Measurements from ENCODE around the gene CPLANE2. TPM values are rescaled to one million over a fixed set of nuclear protein-coding genes. Genes with fewer than 3 reads are reported as not detected.

Gene CPLANE2
- total and polyA plus RNA-seq, 7 donors, result 1.0 to 7.4 (median 4.5) TPM

- no peak for ATAC-seq
- 52 to 55% (median 54%) methylated on average over 6 of the region's 6 CpGs for WGBS, 3 donors
- Histone ChIP-seq H3K4me3 (no peak overlapping the region), H3K27ac (no peak overlapping the region), H3K4me1 (no peaks in the 10 kb centered on the region), H3K36me3 (ENCODE audit: insufficient read depth in 1 of 2, low read depth in 1 of 2) (no peaks in the 10 kb centered on the region), H3K9me3 (no peaks in the 10 kb centered on the region), H3K27me3 (ENCODE audit: insufficient read depth in 3 of 3, low read length in 2 of 3) (peaks cover 0 to 10% (median 9%) of the 10 kb centered on the region in 3 donors)
- DNase-seq, result no peak
- intact Hi-C loops (cut with DNase I), result no loop called here
- TF ChIP-seq CTCF (IDR thresholded peaks at IDR 0.05), result no peak
Measured at GRCh38 chr1:16191916-16192546, 45.0 kb downstream of the CPLANE2 start.

- TF ChIP-seq CTCF (IDR thresholded peaks at IDR 0.05), result no peak
- no peak overlapping the region for H3K4me3 ChIP-seq
- ATAC-seq (no peak), DNase-seq (no peak)
- no peaks in the 10 kb centered on the region for H3K9me3 ChIP-seq
- H3K27me3 ChIP-seq (ENCODE audit: insufficient read depth in 3 of 3, low read length in 2 of 3), result peaks cover 0 to 10% (median 9%) of the 10 kb centered on the region in 3 donors
- intact Hi-C loops (cut with DNase I), result no loop called here
- WGBS, 3 donors, result 64 to 87% (median 76%) methylated on average over 1 of the region's 1 CpG
- no peaks in the 10 kb centered on the region for H3K36me3 ChIP-seq (ENCODE audit: insufficient read depth in 1 of 2, low read depth in 1 of 2)
- H3K4me1 ChIP-seq, result no peaks in the 10 kb centered on the region
- no peak overlapping the region for H3K27ac ChIP-seq
Measured at GRCh38 chr1:16191309-16191708, 45.7 kb downstream of the CPLANE2 start.

- DNase-seq, result no peak
- peaks cover 0 to 10% (median 9%) of the 10 kb centered on the region in 3 donors for H3K27me3 ChIP-seq (ENCODE audit: insufficient read depth in 3 of 3, low read length in 2 of 3)
- WGBS, 3 donors, result 15 to 35% (median 23%) methylated on average over 9 of the region's 9 CpGs
- peak in 3 of 4 donors; percentile 15 to 21 (median 17) for ATAC-seq
- H3K4me1 ChIP-seq, result no peaks in the 10 kb centered on the region
- H3K4me3 ChIP-seq, result no peak overlapping the region
- no peak overlapping the region for H3K27ac ChIP-seq
- no peaks in the 10 kb centered on the region for H3K9me3 ChIP-seq
- intact Hi-C loops (cut with DNase I), result loop anchor here in 1 of 2 donors (2.0 kb wide), 1 partner anchor 55 kb away; no protein-coding TSS in a partner anchor
- no peak for TF ChIP-seq CTCF (IDR thresholded peaks at IDR 0.05)
- H3K36me3 ChIP-seq (ENCODE audit: insufficient read depth in 1 of 2, low read depth in 1 of 2), result no peaks in the 10 kb centered on the region
Measured at GRCh38 chr1:16189921-16190621, 46.9 kb downstream of the CPLANE2 start.

- peak in 1 of 2 donors; percentile 67 for DNase-seq
- no peak for TF ChIP-seq CTCF (IDR thresholded peaks at IDR 0.05)
- intact Hi-C loops (cut with DNase I), result loop anchor here in 1 of 2 donors (2.0 kb wide), 1 partner anchor 56 kb away; no protein-coding TSS in a partner anchor
- Histone ChIP-seq H3K4me1 (no peaks in the 10 kb centered on the region), H3K4me3 (no peak overlapping the region), H3K36me3 (ENCODE audit: insufficient read depth in 1 of 2, low read depth in 1 of 2) (no peaks in the 10 kb centered on the region), H3K27ac (no peak overlapping the region), H3K9me3 (no peaks in the 10 kb centered on the region), H3K27me3 (ENCODE audit: insufficient read depth in 3 of 3, low read length in 2 of 3) (peaks cover 0 to 10% (median 9%) of the 10 kb centered on the region in 3 donors)
- peak in 3 of 4 donors; percentile 22 to 57 (median 32) for ATAC-seq
- 15 to 31% (median 16%) methylated on average over 6 of the region's 6 CpGs for WGBS, 3 donors
Measured at GRCh38 chr1:16189003-16189402, 48.0 kb downstream of the CPLANE2 start.
